Activated CD8-positive, alpha-beta memory T cell treated with anti-CD3 and anti-CD28 coated beads, Interleukin-2, amount 50 U/mL, for 48 hours (primary cell): ENCODE measurements around the gene SAP25.
"Not testable (repeated sequence)": the region's sequence is repeated elsewhere in the genome, so short reads cannot be mapped to it uniquely, and the experiment has no call there.

Source experiments
- DNase-seq: peaks from one replicate; pipeline ENCODE4 v3.0.0-alpha.2; 2020

SAP25 gene

GRCh38 chr7:100528108-100528866 lies 45.4 kb downstream of the SAP25 start:
- not testable (repeated sequence) for DNase-seq

- DNase-seq = not testable (repeated sequence)
Measured at GRCh38 chr7:100523192-100523591, 50.5 kb downstream of the SAP25 start.
